K562 (cell line): ENCODE data around the gene NLGN2. TPM values are rescaled to one million over a fixed set of nuclear protein-coding genes. Genes with fewer than 3 reads are reported as not detected.

Experiments
- ASH1L ChIP-seq: fragments of 450-650 bp; IDR thresholded peaks from 2 replicates; pipeline ENCODE4 v1.6.1; 2018; ENCODE audit warnings: borderline replicate concordance, mild to moderate bottlenecking, low read depth; ENCODE audit not compliant: partially characterized antibody
- CREB5 ChIP-seq: fragments of 250-450 bp; sonication (Bioruptor Pico); IDR thresholded peaks from 2 replicates; pipeline ENCODE4 v1.5.0; 2020; ENCODE audit warnings: mild to moderate bottlenecking
- HDAC1 ChIP-seq, 2 experiments: fragments of 450-650 bp; IDR thresholded peaks; 2 replicates each; pipeline ENCODE4 v1.6.1; 2016 to 2017; ENCODE audit warnings: inconsistent platforms in 1 of 2, mild to moderate bottlenecking in 1 of 2, moderate library complexity in 1 of 2
- HOMEZ ChIP-seq: fragments of 250-450 bp; sonication (Bioruptor Pico); IDR thresholded peaks from 2 replicates; pipeline ENCODE4 v1.4.0; 2020; ENCODE audit warnings: mild to moderate bottlenecking, moderate library complexity
- NR4A1 ChIP-seq, 2 experiments: fragments of 250-450 bp in 1 of 2; fragments of 450-650 bp in 1 of 2; sonication (Bioruptor Pico) in 1 of 2; IDR thresholded peaks; 2 replicates each; pipeline versions ENCODE4 v1.4.0 to v1.6.1; 2016 to 2020; ENCODE audit warnings: mild to moderate bottlenecking in 2 of 2, missing compliant biosample characterization in 1 of 2, missing genetic modification characterization in 1 of 2, moderate library complexity in 1 of 2
- PCBP2 ChIP-seq: fragments of 200-400 bp; formaldehyde crosslinking; IDR thresholded peaks from 2 replicates; pipeline ENCODE4 v1.6.1; 2018; ENCODE audit warnings: low read length, low read depth, mild to moderate bottlenecking, moderate library complexity; ENCODE audit not compliant: poor library complexity, severe bottlenecking
- PRDM10 ChIP-seq: fragments of 450-650 bp; IDR thresholded peaks from 2 replicates; pipeline ENCODE4 v1.6.1; 2018; ENCODE audit not compliant: partially characterized antibody
- RBM25 ChIP-seq: fragments of 200-400 bp; formaldehyde crosslinking; IDR thresholded peaks from 2 replicates; pipeline ENCODE4 v1.6.1; 2018; ENCODE audit warnings: low read length, low read depth, moderate library complexity; ENCODE audit not compliant: severe bottlenecking
- TCF3 ChIP-seq: sonication (generic); formaldehyde crosslinking; IDR thresholded peaks from 2 replicates; pipeline ENCODE4 v1.4.0; 2020; ENCODE audit warnings: mild to moderate bottlenecking, missing genetic modification reagents
- ZC3H11A ChIP-seq: IDR thresholded peaks from 2 replicates; pipeline ENCODE4 v1.6.1; 2012; ENCODE audit warnings: low read depth, low read length, improper control_type of control experiment
- ZNF655 ChIP-seq: fragments of 250-450 bp; sonication (Bioruptor Pico); IDR thresholded peaks from 2 replicates; pipeline ENCODE4 v1.5.0; 2021
- ZNF740 ChIP-seq, 3 experiments: fragments of 200-800 bp in 1 of 3; sonication (Bioruptor generic) in 1 of 3; sonication (generic) in 1 of 3; formaldehyde crosslinking in 1 of 3; IDR thresholded peaks; 2 replicates each; pipeline versions ENCODE4 v1.6.1 to v1.8.0; 2016 to 2022; ENCODE audit warnings: mild to moderate bottlenecking in 2 of 3, missing compliant biosample characterization in 2 of 3, missing genetic modification characterization in 2 of 3, missing genetic modification reagents in 1 of 3
- polyA plus RNA-seq, 8 experiments: library from polyadenylated mRNA; depleted of rRNA in 4 of 8; stranded (reverse) in 5 of 8; unstranded in 3 of 8; fragments of >200 nt; fragmentation: Nextera tagmentation in 2 of 8; fragmentation: Illumina TruSeq in 1 of 8; extraction: Ambion mirVana in 2 of 8; extraction: Trizol in 1 of 8; gene quantifications; 2 replicates each; pipeline versions ENCODE4 v1.2.1 to v1.2.3, GENCODE V29; 2011 to 2014; ENCODE audit warnings: inconsistent platforms in 1 of 8, missing spikeins in 1 of 8
- total RNA-seq, 7 experiments: library from RNA; depleted of rRNA in 6 of 7; stranded (reverse); fragments of >200 nt in 6 of 7; fragmentation: Illumina TruSeq in 2 of 7; extraction: Trizol in 2 of 7; gene quantifications; 2 replicates each; pipeline versions ENCODE4 v1.2.1 to v1.2.3, GENCODE V29; 2011 to 2021; ENCODE audit warnings: low replicate concordance in 1 of 7

Gene NLGN2
- total and polyA plus RNA-seq, 9 of the 15 experiments (the other 6 are each of a cell fraction or from before 2014, with no cell fraction given), result 0.11 to 7.8 (median 0.77) TPM

- TF ChIP-seq HOMEZ (no peak), NR4A1 (CRISPR knock-in tag; IDR thresholded peaks at IDR 0.05) (no peak), NR4A1 (tag; IDR thresholded peaks at IDR 0.05) (no peak), ZNF740 (CRISPR knock-in tag; IDR thresholded peaks at IDR 0.05) (0 out of 2 replicates have a peak, but pooled peaks have one; percentile 79), ZNF740 (tag; IDR thresholded peaks at IDR 0.05) (no peak), ASH1L (peak; percentile 78), ZNF655 (CRISPR knock-in tag) (no peak), ZC3H11A (no peak), RBM25 (peak; percentile 57), TCF3 (no peak), PRDM10 (peak; percentile 94), PCBP2 (no peak), CREB5 (CRISPR knock-in tag) (no peak), HDAC1 (IDR thresholded peaks at IDR 0.05) (no peak)
These were observed 3.5 kb upstream of the NLGN2 start, which contains the start of gene TMEM256 (continued) for GRCh38 chr17:7403977-7404736.
